GM12891 (cell line): ENCODE data around the gene STK38L.
A peak's percentile ranks its signal among the peaks of the same experiment; 100 is the strongest.

ENCODE experiments used
- DNase-seq: peaks from one replicate; pipeline ENCODE4 v3.0.0; 2011; ENCODE audit warnings: low spot score; ENCODE audit not compliant: insufficient read length
- FAIRE-seq: peaks from 2 replicates; lab custom pipeline; 2011; peaks lifted over from hg19 to GRCh38; lab: Jason Lieb, UNC
- PAX5 ChIP-seq: IDR thresholded peaks from 2 replicates; pipeline ENCODE4 v1.6.1; 2011; ENCODE audit warnings: low read length, moderate library complexity, mild to moderate bottlenecking; ENCODE audit not compliant: insufficient read depth, severe bottlenecking
- POLR2A ChIP-seq: IDR thresholded peaks from 2 replicates; pipeline ENCODE4 v1.6.1; 2011; ENCODE audit warnings: low read depth, low read length, control low read depth
- POLR2AphosphoS5 ChIP-seq: IDR thresholded peaks from 2 replicates; pipeline ENCODE4 v1.6.1; 2011; ENCODE audit warnings: low read depth, low read length, control low read depth
- POU2F2 ChIP-seq: IDR thresholded peaks from 2 replicates; pipeline ENCODE4 v1.6.1; 2011; ENCODE audit warnings: low read depth, mild to moderate bottlenecking, control low read depth, low read length, moderate library complexity
- SPI1 ChIP-seq: IDR thresholded peaks from 2 replicates; pipeline ENCODE4 v1.6.1; 2011; ENCODE audit warnings: low read depth, low read length, control low read depth
- TAF1 ChIP-seq: IDR thresholded peaks from 2 replicates; pipeline ENCODE4 v1.6.1; 2011; ENCODE audit warnings: low read depth, low read length, control low read depth

STK38L gene

DNA sequence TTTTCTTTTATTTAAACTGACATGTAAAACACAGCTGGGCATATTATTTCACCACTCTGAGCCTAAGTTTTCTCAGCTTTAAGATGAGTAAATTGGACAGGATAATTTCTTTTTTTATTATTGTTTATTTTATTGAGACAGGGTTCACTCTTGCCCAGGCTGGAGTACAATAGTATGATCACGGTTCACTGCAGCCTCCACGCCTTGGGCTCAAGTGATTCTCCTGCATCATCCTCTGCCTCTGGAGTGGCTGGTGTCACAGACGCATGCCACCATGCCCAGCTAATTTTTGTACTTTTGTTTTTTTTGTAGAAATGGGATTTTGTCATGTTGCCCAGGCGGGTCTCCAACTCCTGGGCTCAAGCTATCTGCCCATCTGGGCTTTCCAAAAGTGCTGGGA lies 101.3 kb downstream of the STK38L start:
- FAIRE-seq = no peak
- DNase-seq = no peak
- TF ChIP-seq PAX5 = no peak

DNA sequence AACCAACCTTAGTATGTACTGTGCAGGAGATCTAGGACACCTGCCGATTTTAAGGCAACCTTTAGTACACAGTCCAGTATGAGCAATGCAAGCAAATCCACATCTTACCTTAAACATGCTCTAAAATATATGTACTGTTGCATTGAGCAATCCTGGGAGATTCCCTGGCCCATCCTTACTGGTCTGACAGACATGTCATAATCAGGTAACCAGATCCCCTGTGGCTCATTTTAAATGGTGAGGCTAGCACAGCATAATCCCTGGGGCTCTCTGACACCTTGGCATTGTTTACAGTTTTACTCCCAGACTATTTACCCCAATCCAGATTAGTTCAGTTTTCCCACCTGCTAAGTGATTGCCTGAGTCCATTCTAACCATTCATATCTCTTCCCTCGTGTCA lies 103.7 kb downstream of the STK38L start:
- DNase-seq = no peak
- peak; percentile 55 for FAIRE-seq
- TF ChIP-seq POLR2A (no peak), PAX5 (no peak), POLR2AphosphoS5 (no peak), TAF1 (no peak), POU2F2 (no peak), SPI1 (no peak)

DNA sequence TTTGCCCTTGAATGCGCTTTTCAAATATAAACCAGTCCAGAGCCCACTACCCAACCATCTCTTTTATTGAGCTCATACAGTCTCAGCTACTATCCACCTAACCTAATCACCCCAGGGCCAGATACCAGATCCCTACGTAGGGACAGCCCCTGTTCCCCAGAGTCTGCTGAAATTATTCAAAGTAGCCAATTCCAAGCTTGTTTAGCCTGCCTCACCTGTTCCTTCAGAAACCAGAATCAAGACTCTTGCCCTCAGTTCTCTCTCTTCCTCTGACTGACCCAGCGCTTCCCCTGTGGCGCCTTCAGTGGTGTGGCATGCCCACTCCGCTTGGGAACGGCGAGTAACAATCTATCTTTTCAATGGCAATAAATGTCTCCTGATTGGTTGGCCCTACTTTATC lies 107.4 kb downstream of the STK38L start:
- TF ChIP-seq TAF1 = no peak
- TF ChIP-seq POU2F2 = no peak
- TF ChIP-seq POLR2A = no peak
- TF ChIP-seq SPI1 = no peak
- TF ChIP-seq PAX5 = no peak
- TF ChIP-seq POLR2AphosphoS5 = no peak
- FAIRE-seq = no peak

DNA sequence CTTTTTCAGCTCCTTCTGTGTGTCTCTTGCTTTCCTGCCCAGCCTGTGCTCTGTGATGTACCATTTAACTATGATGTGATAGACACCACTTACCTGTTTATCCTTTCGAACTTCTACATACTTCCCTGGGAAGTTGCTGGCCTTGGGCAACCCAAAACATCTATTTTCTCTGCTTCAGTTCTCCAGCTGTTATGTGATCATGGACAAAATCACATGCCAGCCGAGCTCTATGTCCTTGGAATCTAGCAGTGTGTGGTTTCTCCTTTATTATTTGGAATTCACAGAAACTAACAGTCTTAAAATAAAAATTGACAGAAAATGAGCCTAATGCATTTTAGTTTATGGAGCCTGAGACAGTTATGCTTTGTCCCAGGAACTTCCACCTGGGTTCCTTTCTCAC lies 111.4 kb downstream of the STK38L start:
- TF ChIP-seq POLR2A (no peak), POU2F2 (no peak), SPI1 (no peak)
- FAIRE-seq (no peak), DNase-seq (no peak)

More for the DNA sequence above, 107.4 kb downstream of the STK38L start:
- DNase-seq = no peak

DNA sequence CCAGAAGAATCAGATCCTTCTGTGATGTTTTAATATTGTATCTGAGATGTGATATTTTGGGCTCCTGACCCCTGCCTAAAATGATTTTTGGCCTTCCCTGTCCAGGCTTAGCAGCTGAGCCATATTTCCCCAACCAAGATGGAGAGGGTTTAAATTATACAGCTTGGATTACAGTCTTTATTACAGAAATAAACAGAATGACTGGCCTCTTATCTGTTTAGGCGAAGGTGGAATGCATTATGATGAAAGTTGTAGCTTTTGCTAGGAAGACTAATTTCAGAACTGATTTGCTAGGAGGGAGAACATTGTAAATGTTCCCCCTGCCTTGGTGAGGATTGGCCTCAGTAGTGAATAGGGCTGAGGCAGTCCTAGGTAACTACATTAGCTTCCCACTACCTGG lies 111.9 kb downstream of the STK38L start:
- TF ChIP-seq POU2F2 = no peak
- TF ChIP-seq TAF1 = no peak
- no peak for TF ChIP-seq SPI1
- no peak for TF ChIP-seq POLR2AphosphoS5
- TF ChIP-seq POLR2A = no peak
- TF ChIP-seq PAX5 = no peak
- no peak for DNase-seq
- FAIRE-seq = peak; percentile 69

DNA sequence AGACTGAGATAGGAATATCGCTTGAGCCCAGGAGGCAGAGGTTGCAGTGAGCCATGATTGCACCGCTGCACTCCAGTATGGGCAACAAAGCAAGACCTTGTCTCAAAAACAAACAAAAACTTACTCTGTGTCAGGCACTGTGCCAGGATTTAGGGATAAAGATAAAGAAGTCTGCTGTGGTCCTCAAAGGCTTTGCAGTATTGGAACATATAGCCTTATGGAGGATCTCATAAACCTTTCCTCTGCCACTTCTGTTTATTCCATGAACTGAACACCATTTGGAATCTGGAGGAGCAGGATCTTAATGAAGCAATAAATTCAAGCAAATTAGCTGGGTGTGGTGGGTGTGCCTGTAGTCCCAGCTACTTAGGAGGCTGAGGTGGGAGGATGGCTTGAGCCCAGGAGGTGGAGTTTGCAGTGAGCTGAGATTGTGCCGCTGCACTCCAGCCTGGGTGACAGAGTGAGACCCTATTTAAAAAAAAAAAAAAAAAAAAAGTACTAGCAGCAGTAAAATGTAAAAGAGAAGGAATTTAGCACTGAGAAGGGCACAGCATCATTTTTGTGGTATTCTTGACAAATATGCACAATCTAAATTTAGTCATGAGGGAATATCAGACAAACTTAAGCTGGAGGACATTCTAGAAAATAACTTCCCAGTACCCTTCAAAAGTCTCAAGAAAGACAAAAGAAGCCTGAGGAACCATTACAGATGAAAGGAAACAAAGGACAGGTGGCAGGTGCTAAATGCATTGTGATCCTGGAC lies 115.7 kb downstream of the STK38L start:
- DNase-seq (no peak), FAIRE-seq (no peak)
- TF ChIP-seq SPI1 (no peak), POLR2A (no peak), PAX5 (no peak), POLR2AphosphoS5 (no peak), TAF1 (no peak), POU2F2 (no peak)

DNA sequence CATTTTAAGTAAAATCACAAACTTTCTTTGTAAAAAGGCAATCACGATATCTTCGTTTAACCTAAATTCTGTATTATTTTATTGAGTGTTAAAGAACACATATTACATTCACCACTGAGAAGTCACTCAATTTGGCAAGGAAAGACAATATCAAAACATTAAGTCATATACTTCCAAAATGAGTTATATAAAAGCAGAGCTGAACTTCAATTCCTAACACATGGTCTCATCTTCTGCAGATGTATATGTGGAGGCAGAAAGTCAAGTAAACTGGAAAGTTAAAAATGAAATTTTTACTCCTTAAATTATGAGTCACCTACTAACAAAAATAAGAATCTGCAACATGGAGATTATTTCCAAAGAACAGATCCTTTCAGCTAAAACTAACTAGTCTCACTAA lies 117.3 kb downstream of the STK38L start:
- DNase-seq (no peak), FAIRE-seq (no peak)
- TF ChIP-seq POU2F2 (no peak), TAF1 (no peak), PAX5 (no peak)

DNA sequence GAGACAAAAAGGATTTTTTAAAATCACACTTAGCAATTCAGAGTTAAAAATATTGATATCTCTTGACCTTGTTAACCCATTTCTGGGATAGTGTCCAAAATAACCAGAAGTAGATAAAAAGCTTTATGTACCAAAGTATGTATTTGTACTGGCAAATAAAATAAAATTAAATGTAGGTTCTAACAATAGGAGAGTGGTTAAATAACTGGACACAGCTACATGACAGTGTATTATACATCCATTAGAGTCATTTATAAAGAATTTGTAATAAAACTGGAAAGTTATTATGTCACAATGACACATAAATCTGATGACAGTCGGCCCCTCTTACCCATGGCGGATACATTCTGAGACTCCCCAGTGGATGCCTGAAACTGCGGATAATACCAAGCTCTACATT lies 122.5 kb downstream of the STK38L start:
- DNase-seq = no peak
- no peak for TF ChIP-seq POLR2A
- TF ChIP-seq POLR2AphosphoS5 = no peak
- no peak for TF ChIP-seq TAF1
- no peak for TF ChIP-seq PAX5
- no peak for TF ChIP-seq SPI1
- TF ChIP-seq POU2F2 = no peak
- no peak for FAIRE-seq

DNA sequence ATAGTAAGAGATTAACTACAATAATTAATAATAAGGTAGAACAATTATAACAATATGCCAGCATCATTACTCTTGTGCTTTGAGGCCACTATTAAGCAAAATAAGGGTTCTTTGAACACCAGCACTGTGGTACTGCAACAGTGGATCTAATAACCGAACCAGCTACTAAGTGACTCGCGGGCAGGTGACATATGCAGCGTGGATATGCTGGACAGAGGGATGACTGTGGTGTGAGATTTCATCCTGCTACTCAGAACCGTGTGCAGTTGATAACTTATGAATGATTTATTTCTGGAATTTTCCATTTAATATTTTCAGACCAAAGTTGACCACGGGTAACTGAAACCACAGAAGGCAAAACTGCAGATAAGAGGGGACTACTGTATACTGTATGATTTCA lies 123.0 kb downstream of the STK38L start:
- TF ChIP-seq POLR2A (no peak), TAF1 (no peak), SPI1 (no peak), POU2F2 (no peak), PAX5 (no peak), POLR2AphosphoS5 (no peak)
- DNase-seq (no peak), FAIRE-seq (no peak)
